HG02623 (cell line): Measurements from ENCODE around the gene SOCS7.

Experiments
- ATAC-seq: cut with Tn5 transposase; IDR thresholded peaks from one replicate; pipeline ENCODE4 v1.9.1; 2021; ENCODE audit warnings: moderate library complexity; ENCODE audit not compliant: unreplicated experiment

SOCS7 gene

DNA sequence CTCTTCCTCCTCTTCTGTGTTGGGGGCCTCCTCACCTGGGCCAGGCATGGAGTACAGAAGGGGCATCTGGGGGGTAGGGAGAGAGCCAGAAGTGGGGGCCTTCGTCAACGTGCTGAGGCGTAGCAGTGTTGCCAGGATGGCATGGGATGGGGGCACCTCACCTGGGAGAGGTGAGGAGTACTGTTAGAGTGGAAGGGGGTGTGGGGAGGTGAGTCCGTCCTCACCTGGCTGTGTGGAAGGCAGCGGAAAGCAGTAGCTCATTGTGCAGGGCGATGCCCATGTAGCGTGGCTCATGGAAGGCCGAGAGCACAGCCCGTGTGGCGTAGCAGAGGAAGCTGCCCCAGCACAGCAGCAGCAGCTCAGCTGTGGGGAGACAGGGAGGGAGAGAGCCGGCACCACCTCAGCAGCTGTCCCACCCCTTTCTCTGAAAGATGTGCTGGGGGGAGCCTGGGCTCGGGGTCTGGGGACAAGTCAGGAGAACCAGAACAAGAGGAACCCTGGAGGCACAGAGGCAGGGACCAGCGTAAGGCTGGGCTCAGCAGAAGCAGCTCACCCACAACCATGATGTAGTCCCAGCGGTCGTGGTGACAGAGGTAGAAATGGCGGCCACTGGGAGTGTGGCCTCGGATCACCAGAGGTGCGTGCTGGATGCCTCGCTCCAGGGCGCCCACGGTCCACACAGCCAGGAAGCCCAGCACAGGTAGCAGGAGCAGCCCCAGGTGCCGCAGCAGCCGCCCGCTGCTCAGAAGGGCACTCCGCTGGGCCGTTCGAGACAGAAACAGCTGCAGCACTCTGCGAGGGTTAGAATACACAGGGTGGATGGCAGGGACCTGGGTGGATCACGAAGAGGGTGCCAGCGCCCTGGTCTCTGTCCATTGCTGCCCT is 16.9 kb upstream of the SOCS7 start:
- no peak for ATAC-seq

DNA sequence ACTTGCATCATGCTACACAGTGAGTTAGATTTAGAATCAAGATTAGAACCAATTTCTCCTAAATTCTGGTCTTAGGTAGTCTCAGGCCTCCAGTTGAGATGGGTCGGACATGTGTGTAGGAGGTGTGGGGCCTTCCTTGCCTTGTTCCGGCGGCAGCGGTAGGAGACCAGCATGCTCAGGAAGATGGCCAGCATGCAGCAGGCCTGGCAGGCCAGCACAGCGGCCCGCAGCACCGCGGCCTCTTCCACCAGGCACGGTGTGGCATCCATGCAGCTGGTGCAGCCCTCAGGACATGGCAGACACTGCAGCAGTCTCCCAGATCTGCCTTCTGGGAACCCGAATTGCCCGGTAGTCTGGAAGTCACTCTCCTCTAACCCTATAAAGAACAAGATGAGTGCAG is 14.8 kb upstream of the SOCS7 start:
- no peak for ATAC-seq

DNA sequence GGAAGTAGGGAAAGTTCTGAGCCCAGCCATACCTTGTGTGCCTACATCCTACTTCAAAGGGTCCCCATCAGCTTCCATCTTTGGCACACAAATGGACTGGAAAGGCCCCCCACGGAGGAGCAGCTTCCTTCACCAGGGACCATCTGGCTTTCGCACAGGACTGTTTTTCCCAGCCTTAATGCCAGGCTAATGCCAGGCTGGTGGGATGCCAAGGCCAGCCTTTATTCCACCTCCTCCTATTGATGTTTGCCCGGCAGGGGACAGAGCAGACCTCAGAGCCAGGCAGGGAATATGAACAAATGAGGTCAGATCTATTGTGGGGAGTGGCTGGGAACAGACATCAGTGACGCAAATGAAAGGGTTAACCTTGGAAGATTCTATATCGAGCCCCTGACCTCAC is 13.6 kb upstream of the SOCS7 start:
- ATAC-seq: no peak

DNA sequence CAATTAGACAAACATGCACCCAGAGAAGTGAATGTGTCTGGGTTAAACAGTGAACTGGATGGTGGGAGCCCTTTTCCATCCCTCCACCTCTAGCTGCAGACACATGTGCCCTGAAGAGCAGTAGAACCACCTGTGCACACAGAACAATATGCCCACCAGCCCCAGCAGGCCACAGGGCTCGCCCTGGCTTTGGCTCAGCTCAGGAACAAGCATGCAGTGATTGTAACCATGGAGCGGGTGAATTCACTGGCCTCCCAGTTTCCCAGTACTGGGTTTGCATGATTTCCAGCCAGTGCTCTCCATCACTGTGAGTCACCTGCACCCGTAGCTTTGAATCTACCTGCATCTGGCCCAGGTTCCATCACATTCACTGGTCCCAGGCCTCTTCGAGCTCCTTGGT is 13.1 kb upstream of the SOCS7 start:
- no peak for ATAC-seq

DNA sequence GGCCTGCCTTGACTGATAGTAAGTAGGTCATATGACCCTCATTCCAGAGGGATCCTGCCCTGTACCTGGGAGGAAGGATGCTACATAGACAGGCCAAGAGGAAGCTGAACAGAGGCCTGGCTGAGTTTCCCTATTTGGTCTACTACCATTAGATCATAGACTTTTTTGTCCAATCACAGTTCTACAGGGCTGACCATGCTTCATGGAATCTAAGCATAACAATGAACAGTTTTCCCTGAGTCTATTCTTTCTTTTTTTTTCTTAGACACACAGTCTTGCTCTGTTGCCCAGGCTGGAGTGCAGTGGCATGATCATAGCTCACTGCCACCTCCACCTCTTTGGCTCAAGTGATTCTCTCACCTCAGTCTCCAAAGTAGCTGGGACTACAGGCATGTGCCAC is 11.8 kb upstream of the SOCS7 start:
- ATAC-seq: no peak

DNA sequence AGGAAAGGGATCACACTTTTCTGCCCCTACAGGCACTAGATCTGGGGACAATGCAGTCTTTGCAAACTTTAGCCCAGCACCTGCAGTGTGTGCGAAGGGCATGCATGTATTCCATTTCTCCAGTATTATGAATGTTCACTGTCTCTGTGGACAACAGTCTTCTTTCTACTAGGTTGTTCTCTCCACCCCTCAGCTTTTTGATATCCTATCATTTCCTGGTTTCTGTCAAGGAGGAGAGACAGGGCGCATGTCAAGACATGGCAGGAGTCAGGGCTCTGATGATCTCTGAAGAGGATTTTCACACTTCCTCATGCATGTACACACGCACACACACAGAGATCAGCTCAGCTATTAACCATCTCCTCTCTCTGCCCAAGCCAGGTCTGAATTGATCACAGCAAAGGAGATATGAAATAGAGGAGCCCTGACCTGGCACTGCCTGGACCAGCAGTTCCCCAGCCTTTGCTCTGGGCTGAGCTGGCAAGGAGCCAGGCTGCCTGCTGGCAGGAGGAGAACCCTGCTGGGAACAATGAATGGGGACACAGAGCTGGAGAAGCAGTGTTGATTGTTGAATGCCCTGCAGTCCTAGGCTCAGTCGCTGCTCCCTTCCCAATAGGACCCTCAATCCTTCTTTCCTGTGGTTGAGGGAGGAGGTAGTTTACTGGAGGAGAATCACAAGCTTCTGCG is 10.5 kb upstream of the SOCS7 start:
- no peak for ATAC-seq

DNA sequence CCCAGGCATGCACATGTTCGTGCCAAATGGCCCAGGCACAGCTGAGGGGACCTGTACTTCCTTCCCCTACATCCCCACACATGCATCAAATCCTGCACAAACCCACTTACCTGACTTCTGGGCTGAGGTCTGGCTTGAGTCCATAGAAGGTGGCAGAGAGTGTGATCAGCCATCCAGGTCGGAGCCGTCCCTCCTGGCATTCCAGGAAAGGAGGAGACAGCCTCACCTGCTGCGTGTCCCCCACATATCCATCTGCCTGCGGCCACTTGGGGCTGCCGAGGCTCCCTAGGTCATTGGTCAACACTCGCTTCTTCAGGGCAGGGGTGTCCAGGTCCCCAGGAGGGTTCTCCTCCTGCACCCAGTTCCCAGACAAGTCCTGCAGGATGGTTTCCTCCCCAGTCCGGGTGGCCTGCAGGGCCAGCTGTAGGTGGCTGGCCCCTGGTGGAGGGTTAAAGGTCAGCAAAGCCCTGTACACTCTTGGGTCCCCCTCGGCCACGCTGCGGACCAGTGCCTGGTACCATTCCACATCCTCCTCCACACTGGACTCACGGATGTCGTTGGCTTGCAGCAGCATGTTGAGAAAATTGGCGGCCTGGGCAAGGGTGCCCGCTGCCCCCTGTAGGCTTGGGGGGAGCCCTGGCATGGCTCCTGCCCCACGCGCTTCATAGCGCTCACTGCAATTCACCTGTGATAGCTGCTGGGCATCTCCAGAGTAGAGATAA is 8.6 kb upstream of the SOCS7 start:
- ATAC-seq: no peak

DNA sequence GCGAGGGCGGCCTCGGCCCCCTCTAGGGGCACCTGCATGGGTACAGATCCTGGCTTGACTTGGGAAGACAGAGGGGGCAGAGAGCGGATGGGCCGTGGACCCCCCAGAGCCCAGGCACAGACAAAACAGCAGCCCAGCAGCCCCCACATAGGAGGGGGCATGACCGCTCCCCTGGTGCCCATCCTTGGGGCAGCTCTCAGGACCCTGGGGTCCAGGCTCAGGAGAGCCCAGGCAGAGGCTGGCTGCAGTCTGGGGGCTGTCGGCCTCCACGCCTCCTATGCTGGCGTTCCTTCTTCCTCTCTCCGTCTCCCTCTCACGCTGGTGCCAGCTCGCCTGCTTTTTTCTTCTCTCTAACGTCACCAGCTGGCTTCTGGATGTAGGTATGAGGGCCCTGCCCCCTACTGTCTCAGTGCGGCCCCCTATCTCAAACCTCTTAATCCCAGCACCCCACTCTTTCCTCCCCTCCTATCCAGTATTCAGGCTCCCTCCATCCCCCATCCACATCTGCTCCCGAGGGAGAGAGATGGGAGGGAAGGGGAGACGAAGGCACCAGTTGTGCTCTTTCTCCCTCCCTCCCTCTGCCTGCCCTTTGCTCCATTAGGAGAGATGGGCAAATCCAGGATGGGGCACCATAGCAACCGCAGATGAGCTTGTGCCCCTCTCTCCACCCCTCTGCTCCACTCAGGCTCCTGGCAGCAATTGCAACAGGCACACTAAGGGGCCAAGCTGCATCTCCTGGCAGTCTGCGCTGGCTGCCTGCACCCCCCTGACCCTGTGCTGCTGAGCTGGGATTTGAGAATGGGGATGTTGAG is 7.8 kb upstream of the SOCS7 start, which contains the start of gene GPR179:
TSS of gene GPR179 (minus strand) at position 349 of the 812 bp plus-strand sequence. CDS start at position 182, 167 bp downstream.
- ATAC-seq: no peak

DNA sequence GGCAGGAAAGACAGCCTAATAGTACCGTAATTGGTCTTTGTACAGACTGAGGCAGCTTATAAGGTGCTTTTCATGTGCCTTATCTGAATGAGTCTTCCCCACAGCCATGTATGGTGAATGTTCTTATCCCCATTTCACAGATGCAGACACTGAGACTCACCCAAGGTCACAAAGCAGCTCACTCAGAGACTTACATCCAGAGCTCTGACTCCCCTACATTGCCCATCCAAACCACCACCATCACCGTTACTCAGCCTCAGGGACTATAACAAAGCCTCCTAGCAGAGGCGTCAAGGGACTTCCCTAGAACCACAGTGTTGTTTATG is 7.3 kb upstream of the SOCS7 start:
- no peak for ATAC-seq

DNA sequence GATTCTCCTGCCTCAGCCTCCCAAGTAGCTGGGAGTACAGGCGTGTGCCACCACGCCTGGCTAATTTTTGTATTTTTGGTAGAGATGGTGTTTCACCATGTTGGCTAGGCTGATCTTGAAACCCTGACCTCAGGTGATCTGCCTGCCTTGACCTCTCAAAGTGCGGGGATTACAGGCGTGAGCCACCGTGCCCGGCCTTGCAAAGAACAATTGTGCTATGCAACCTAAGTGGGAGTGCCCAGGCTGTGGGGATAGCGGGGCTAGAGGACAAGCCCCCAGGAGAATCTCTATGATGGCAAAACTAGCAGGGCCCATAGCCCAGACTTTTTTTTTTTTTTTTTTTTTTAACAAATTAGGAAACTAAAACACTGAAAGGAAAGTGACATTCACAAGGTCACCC is 5.9 kb upstream of the SOCS7 start:
- ATAC-seq: no peak

DNA sequence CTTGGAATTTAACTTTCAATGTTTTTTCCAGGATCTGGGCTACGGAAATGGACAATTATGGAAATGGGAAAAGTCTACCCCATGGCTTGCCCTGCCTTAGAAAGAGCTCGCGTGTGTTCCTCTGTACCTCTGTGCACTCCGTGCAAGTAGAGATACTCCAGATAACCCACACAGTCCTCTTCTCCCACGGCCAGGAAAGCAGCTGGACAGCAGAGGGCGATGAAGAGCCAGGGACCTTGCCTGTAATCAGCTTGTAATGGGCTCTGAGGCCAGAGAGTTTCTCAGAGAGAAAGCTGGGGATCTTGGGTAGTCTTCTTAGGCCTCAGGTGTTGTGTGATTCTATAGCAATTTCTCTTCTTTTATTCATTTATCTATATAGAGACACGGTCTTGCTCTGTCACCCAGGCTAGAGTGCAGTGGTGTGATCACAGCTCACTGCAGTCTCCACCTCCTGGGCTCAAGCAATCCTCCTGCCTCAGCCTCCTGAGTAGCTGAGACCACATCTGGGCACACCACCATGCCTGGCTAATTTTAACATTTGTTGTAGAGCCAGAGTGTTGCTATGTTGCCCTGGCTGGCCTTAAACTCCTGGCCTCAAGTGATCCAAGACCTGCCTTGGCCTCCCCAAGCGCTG is 2.4 kb upstream of the SOCS7 start:
- ATAC-seq: no peak

DNA sequence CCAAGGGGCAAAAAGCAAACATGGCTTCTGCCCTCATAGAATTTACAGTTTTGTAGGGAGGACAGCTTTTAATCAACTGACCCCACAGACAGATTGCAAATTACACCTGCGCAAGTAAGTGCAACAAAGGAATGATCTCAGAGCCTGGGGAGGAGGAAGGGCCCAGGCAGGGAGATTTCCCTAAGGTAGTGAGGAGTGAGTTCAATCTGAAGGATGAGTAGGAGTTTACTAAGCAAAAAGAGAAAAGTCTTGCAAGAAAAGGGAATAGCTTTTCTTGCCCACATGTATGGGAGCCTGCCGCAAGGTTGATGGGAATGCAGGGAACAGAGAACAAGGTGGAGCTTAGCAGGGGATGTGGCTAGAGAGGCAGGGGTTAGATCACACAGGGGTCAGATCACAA is 1.6 kb upstream of the SOCS7 start:
- ATAC-seq: no peak

DNA sequence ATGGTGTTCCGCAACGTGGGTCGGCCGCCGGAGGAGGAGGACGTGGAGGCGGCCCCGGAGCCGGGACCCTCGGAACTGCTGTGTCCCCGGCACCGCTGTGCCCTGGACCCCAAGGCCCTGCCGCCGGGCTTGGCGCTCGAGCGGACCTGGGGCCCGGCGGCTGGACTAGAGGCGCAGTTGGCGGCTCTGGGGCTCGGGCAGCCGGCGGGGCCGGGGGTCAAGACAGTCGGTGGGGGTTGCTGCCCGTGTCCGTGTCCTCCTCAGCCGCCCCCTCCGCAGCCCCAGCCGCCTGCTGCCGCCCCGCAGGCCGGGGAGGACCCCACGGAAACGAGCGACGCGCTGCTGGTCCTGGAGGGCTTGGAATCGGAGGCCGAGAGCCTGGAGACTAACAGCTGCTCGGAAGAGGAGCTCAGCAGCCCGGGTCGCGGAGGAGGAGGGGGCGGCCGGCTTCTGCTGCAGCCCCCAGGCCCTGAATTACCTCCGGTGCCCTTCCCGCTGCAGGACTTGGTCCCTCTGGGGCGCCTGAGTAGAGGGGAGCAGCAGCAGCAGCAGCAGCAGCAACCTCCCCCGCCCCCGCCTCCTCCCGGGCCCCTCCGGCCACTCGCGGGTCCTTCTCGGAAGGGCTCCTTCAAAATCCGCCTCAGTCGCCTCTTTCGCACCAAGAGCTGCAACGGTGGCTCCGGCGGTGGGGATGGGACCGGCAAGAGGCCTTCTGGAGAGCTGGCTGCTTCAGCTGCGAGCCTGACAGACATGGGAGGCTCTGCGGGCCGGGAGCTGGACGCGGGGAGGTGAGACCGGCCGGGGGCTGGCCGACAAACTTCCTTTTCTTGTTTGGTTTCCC is 821 bp downstream of the SOCS7 start:
- peak; percentile 12 for ATAC-seq

DNA sequence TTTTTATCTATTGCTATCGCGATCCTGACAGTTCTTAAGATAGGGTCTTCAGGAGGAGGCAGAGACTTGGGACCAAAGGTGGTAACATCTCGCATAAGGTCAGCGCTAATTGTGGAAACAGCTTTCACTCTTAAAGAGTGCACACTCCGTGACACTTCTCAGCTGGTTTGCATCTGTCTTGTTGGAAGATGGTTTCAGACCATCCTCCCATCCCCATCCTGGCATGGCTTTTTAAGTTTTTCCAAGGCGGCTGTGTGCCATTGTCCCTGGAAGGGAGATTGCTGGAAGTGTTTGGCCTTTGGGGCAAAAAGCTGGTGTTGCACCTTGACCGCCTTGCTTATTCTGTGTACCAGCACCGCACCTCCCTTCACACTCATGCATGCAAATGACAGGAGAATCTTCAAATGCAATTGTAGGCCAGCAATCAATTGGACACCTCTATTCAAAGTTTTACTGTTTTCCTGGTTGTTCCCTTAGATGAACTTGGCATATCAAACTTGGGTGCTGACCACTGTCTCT is 1.5 kb downstream of the SOCS7 start:
- ATAC-seq: no peak

DNA sequence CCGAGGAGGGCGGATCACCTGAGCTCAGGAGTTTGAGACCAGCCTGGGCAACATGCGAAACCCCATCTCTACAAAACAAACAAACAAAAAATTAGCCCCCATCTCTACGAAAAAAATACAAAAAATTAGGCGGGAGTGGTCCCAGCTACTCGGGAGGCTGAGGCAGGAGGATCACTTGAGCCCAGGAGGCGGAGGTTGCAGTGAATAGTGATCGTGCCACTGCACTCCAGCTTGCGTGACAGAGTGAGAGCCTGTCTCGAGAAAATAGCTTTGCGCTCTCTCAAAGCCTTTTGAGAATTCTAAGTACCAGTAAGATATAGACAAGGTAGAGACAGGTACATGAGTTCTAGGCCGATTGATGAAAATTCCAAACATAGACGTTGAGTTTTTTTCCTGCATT is 2.0 kb downstream of the SOCS7 start:
- no peak for ATAC-seq

DNA sequence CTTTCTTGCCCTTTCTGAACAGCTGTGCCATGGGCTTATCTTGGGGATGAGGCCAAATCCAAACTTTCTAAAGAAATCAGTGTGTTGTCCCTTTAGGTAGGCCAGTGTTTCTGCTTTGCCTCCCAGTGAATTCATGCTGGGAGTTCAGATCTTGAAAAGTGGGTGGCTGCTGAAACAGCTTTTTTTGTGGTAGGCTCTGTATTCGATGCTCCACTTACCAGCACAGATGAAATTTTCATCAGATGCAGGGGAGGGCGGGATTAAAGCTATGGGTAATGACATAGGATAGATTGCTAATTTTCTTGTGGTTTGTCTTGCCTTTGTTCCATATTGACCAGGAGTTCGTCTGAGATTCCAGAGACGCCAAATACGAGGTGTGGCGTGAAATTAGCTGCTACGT is 2.8 kb downstream of the SOCS7 start:
- ATAC-seq: no peak

DNA sequence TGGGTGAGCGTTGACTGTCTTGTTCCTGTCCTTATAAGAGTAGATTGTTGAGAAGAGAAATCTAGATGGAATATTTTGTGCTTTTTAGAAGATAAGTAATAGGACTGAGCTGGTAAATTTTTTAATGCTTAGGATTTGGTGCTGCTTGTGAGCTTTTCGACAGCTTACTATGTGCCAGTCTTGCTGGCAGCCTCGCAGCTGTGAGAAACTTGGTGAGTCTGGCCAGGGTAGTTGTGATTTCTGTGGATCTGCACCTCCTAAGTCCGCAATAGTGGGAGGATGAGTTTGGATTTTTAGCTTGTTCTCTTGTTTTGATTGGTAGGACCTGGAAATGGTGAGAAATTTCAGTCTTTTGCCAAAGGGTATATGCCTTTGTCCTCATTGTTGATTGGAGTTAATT is 3.6 kb downstream of the SOCS7 start:
- ATAC-seq: no peak

DNA sequence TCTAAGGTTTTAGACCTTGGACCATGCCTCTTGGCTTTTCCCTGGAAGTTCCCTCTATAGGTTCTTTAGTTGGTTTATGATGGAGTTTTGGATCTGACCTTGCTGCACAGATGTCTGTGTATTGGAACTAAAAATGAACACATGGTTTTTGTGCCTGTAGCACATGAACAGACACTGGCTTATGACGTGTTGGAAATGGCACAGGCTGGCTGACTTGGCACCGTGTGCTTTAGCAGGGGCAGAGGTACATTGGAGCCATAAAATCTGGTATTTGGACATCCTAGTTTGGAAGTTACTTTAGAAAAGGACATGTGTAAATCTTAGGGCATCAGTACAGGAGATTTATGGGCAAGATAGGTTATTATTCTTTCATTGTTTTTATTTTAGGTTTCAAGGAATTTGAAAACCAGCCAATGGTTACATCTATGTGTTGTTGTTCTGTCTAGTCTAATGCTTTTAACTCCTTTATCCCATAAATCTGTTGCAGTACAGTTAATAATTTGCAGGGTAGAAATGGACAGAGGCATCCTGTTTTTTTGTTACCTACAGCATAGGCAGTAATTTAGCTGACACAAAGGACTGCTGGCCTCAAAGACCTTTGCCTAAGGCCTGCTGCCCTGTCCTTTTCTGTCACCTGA is 6.0 kb downstream of the SOCS7 start:
- no peak for ATAC-seq
